SK-N-SH treated with all-trans-retinoic acid at 6 μM for 48 hours (cell line): ENCODE results near the gene TCFL5.

ENCODE experiments used
- ARNTL ChIP-seq: fragments of 450-650 bp; formaldehyde crosslinking; IDR thresholded peaks from 2 replicates; pipeline ENCODE4 v1.5.0; 2020; ENCODE audit warnings: low read depth, mild to moderate bottlenecking, moderate library complexity, borderline replicate concordance
- CSDC2 ChIP-seq: fragments of 250-450 bp; sonication (Bioruptor Pico); IDR thresholded peaks from 2 replicates; pipeline ENCODE4 v1.5.0; 2020; ENCODE audit warnings: mild to moderate bottlenecking, moderate library complexity
- TOX ChIP-seq: fragments of 250-450 bp; sonication (Bioruptor Pico); IDR thresholded peaks from 2 replicates; pipeline ENCODE4 v1.8.0; 2021; ENCODE audit warnings: mild to moderate bottlenecking, moderate library complexity, borderline replicate concordance
- ZFP30 ChIP-seq: fragments of 450-650 bp; formaldehyde crosslinking; IDR thresholded peaks from 2 replicates; pipeline ENCODE4 v1.5.0; 2022; ENCODE audit warnings: mild to moderate bottlenecking, moderate library complexity
- ZNF565 ChIP-seq: fragments of 450-650 bp; formaldehyde crosslinking; conservative IDR thresholded peaks from 2 replicates; pipeline ENCODE4 v1.5.0; 2020; ENCODE audit warnings: low read depth, mild to moderate bottlenecking, moderate library complexity
- TF ChIP-seq, protein P1 (sequence below): fragments of 250-450 bp; sonication (Bioruptor Pico); IDR thresholded peaks from 2 replicates; pipeline ENCODE4 v1.5.1; 2020; ENCODE audit warnings: low read depth, mild to moderate bottlenecking, moderate library complexity
- TF ChIP-seq, protein P2 (sequence below): fragments of 250-450 bp; sonication (Bioruptor Pico); IDR thresholded peaks from 2 replicates; pipeline ENCODE4 v1.8.0; 2020; ENCODE audit warnings: mild to moderate bottlenecking, moderate library complexity, borderline replicate concordance
- TF ChIP-seq, protein P3 (sequence below): fragments of 250-450 bp; sonication (Bioruptor Pico); IDR thresholded peaks from 2 replicates; pipeline ENCODE4 v1.5.0; 2020; ENCODE audit warnings: mild to moderate bottlenecking, moderate library complexity

DNA sequence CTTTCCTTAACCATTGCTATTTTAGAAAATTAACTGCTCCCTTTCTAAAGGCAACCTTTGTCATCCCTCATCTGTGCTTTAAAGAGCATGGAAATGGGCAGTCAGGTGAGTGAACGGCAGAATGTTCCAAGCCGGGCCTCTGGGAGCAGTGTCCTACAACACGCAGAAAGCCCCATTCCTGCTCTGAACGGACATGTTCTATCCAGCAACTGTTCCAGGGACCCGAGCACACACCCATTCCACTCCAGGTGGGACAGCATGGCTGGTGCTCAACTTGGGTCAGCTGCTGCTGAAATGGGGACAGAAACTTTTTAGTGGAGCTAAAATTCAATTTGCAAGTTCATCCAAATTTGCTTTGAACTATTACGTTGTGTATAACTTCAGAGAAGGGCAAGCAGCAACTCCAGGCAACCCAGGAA lies 38.0 kb upstream of the TCFL5 start:
- TF ChIP-seq CSDC2 (CRISPR knock-in tag) (no peak), ZNF565 (no peak), ZFP30 (no peak), ARNTL (CRISPR knock-in tag) (no peak), TOX (CRISPR knock-in tag) (no peak)
- TF ChIP-seq, protein P1, sequence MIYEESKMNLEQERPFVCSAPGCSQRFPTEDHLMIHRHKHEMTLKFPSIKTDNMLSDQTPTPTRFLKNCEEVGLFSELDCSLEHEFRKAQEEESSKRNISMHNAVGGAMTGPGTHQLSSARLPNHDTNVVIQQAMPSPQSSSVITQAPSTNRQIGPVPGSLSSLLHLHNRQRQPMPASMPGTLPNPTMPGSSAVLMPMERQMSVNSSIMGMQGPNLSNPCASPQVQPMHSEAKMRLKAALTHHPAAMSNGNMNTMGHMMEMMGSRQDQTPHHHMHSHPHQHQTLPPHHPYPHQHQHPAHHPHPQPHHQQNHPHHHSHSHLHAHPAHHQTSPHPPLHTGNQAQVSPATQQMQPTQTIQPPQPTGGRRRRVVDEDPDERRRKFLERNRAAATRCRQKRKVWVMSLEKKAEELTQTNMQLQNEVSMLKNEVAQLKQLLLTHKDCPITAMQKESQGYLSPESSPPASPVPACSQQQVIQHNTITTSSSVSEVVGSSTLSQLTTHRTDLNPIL, result no peak
- TF ChIP-seq, protein P2, sequence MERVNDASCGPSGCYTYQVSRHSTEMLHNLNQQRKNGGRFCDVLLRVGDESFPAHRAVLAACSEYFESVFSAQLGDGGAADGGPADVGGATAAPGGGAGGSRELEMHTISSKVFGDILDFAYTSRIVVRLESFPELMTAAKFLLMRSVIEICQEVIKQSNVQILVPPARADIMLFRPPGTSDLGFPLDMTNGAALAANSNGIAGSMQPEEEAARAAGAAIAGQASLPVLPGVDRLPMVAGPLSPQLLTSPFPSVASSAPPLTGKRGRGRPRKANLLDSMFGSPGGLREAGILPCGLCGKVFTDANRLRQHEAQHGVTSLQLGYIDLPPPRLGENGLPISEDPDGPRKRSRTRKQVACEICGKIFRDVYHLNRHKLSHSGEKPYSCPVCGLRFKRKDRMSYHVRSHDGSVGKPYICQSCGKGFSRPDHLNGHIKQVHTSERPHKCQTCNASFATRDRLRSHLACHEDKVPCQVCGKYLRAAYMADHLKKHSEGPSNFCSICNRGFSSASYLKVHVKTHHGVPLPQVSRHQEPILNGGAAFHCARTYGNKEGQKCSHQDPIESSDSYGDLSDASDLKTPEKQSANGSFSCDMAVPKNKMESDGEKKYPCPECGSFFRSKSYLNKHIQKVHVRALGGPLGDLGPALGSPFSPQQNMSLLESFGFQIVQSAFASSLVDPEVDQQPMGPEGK, result no peak
- TF ChIP-seq, protein P3, sequence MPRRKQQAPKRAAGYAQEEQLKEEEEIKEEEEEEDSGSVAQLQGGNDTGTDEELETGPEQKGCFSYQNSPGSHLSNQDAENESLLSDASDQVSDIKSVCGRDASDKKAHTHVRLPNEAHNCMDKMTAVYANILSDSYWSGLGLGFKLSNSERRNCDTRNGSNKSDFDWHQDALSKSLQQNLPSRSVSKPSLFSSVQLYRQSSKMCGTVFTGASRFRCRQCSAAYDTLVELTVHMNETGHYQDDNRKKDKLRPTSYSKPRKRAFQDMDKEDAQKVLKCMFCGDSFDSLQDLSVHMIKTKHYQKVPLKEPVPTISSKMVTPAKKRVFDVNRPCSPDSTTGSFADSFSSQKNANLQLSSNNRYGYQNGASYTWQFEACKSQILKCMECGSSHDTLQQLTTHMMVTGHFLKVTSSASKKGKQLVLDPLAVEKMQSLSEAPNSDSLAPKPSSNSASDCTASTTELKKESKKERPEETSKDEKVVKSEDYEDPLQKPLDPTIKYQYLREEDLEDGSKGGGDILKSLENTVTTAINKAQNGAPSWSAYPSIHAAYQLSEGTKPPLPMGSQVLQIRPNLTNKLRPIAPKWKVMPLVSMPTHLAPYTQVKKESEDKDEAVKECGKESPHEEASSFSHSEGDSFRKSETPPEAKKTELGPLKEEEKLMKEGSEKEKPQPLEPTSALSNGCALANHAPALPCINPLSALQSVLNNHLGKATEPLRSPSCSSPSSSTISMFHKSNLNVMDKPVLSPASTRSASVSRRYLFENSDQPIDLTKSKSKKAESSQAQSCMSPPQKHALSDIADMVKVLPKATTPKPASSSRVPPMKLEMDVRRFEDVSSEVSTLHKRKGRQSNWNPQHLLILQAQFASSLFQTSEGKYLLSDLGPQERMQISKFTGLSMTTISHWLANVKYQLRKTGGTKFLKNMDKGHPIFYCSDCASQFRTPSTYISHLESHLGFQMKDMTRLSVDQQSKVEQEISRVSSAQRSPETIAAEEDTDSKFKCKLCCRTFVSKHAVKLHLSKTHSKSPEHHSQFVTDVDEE (CRISPR knock-in tag), result no peak
